Activated CD8-positive, alpha-beta memory T cell treated with anti-CD3 and anti-CD28 coated beads, Interleukin-2, amount 10 ng/mL, durations not matched to agents 7 days and 5 days (primary cell): Measurements from ENCODE around the gene RNF149. TPM values are rescaled to one million over a fixed set of nuclear protein-coding genes. Genes with fewer than 3 reads are reported as not detected.
"Not testable (repeated sequence)": the region's sequence is repeated elsewhere in the genome, so short reads cannot be mapped to it uniquely, and the experiment has no call there.

Experiments used
- ATAC-seq: fragments of 150-1000 bp; cut with Tn5 transposase; one replicate; pipeline ENCODE4 v1.10.0; 2021; ENCODE audit warnings: moderate library complexity
- CTCF ChIA-PET: fragments of 350-600 bp; sonication (Branson Sonifier 250); formaldehyde crosslinking; loops from one replicate; lab custom pipeline; 2021; ENCODE audit warnings: antibody characterized with exemption; lab: Charles Lee
- DNase-seq: peaks from one replicate; pipeline ENCODE4 v3.0.0-alpha.2; 2020
- H3K27ac Mint-ChIP-seq: one replicate; pipeline ENCODE4 v1.8.0; 2021; ENCODE audit warnings: mild to moderate bottlenecking, mixed read lengths
- H3K27me3 Mint-ChIP-seq: one replicate; pipeline ENCODE4 v1.8.0; 2021; ENCODE audit warnings: mixed read lengths
- H3K36me3 Mint-ChIP-seq: one replicate; pipeline ENCODE4 v1.8.0; 2021; ENCODE audit warnings: mild to moderate bottlenecking, mixed read lengths
- H3K4me1 Mint-ChIP-seq: one replicate; pipeline ENCODE4 v1.8.0; 2021; ENCODE audit warnings: mixed read lengths
- H3K4me3 Mint-ChIP-seq: one replicate; pipeline ENCODE4 v1.8.0; 2021; ENCODE audit warnings: mild to moderate bottlenecking, moderate library complexity, mixed read lengths
- H3K9me3 Mint-ChIP-seq: one replicate; pipeline ENCODE4 v1.8.0; 2022; ENCODE audit warnings: low read depth, mixed read lengths
- total RNA-seq, 2 experiments: library from RNA; stranded (reverse); gene quantifications; one replicate each; pipeline ENCODE4 v1.2.3, GENCODE V29; 2021

Gene RNF149
- total RNA-seq, 2 experiments from 2014 or later, result 72.3 to 100 TPM

- not testable (repeated sequence) for H3K4me3 Mint-ChIP-seq, H3K27me3 Mint-ChIP-seq, DNase-seq, H3K36me3 Mint-ChIP-seq, ATAC-seq, H3K4me1 Mint-ChIP-seq, H3K27ac Mint-ChIP-seq, H3K9me3 Mint-ChIP-seq
- CTCF ChIA-PET, result interaction anchor here (1.2 kb wide), 1 partner anchor 43 kb away, joined by 5 read pairs; no protein-coding TSS in a partner anchor
These were observed 64.1 kb downstream of the RNF149 start for GRCh38 chr2:101244373-101244772.

GRCh38 chr2:101241158-101241557 lies 67.3 kb downstream of the RNF149 start:
- CTCF ChIA-PET, result interaction anchor here (0.9 to 2.8 kb wide), 5 partner anchors 9 to 101 kb away, joined by 3 to 25 read pairs (median 9); partner anchors contain the start of gene CNOT11
- Mint-ChIP-seq H3K27ac (no peak overlapping the region), H3K9me3 (no peaks in the 10 kb centered on the region), H3K36me3 (no peaks in the 10 kb centered on the region), H3K4me1 (peaks cover 5% of the 10 kb centered on the region), H3K4me3 (no peak overlapping the region), H3K27me3 (no peaks in the 10 kb centered on the region)
- DNase-seq (no peak), ATAC-seq (no peak)

- not testable (repeated sequence) for H3K27me3 Mint-ChIP-seq, H3K4me3 Mint-ChIP-seq, DNase-seq
These were observed 67.8 kb downstream of the RNF149 start for GRCh38 chr2:101240694-101241093.

GRCh38 chr2:101239760-101240118 lies 68.8 kb downstream of the RNF149 start:
- not testable (repeated sequence) for H3K4me3 Mint-ChIP-seq, DNase-seq, H3K27me3 Mint-ChIP-seq, H3K27ac Mint-ChIP-seq, H3K4me1 Mint-ChIP-seq, ATAC-seq, H3K36me3 Mint-ChIP-seq, H3K9me3 Mint-ChIP-seq
- CTCF ChIA-PET, result interaction anchor here (0.6 to 2.8 kb wide), 5 partner anchors 9 to 472 kb away, joined by 3 to 25 read pairs (median 9); partner anchors contain the start of gene CNOT11

More at GRCh38 chr2:101240694-101241093, 67.8 kb downstream of the RNF149 start:
- H3K9me3 Mint-ChIP-seq, H3K36me3 Mint-ChIP-seq, H3K4me1 Mint-ChIP-seq, ATAC-seq: not testable (repeated sequence)
- H3K27ac Mint-ChIP-seq, result peak overlapping the region; percentile 31
- CTCF ChIA-PET, result interaction anchor here (0.8 to 2.8 kb wide), 6 partner anchors 10 to 101 kb away, joined by 3 to 25 read pairs (median 6); partner anchors contain the start of gene CNOT11

- Mint-ChIP-seq H3K4me1 (peaks cover 5% of the 10 kb centered on the region), H3K4me3 (no peak overlapping the region), H3K27me3 (no peaks in the 10 kb centered on the region), H3K27ac (no peak overlapping the region), H3K36me3 (no peaks in the 10 kb centered on the region), H3K9me3 (no peaks in the 10 kb centered on the region)
- CTCF ChIA-PET, result interaction anchor here (2.1 to 2.8 kb wide), 3 partner anchors 8 to 103 kb away, joined by 9 to 25 read pairs (median 12); partner anchors contain the start of gene CNOT11
- DNase-seq (no peak), ATAC-seq (no peak)
These were observed 69.4 kb downstream of the RNF149 start for GRCh38 chr2:101238930-101239759.

- ATAC-seq, H3K4me1 Mint-ChIP-seq, H3K36me3 Mint-ChIP-seq, DNase-seq, H3K27ac Mint-ChIP-seq, H3K4me3 Mint-ChIP-seq, H3K27me3 Mint-ChIP-seq, H3K9me3 Mint-ChIP-seq: not testable (repeated sequence)
- CTCF ChIA-PET, result interaction anchor here (0.7 kb wide), 1 partner anchor 108 kb away, joined by 3 read pairs; no protein-coding TSS in a partner anchor
These were observed 70.6 kb downstream of the RNF149 start for GRCh38 chr2:101237944-101238343.

GRCh38 chr2:101235956-101236355 lies 72.5 kb downstream of the RNF149 start:
- H3K4me3 Mint-ChIP-seq, CTCF ChIA-PET, H3K9me3 Mint-ChIP-seq, ATAC-seq, H3K27me3 Mint-ChIP-seq, H3K27ac Mint-ChIP-seq, H3K4me1 Mint-ChIP-seq, H3K36me3 Mint-ChIP-seq, DNase-seq: not testable (repeated sequence)

- H3K36me3 Mint-ChIP-seq, result peaks cover 3% of the 10 kb centered on the region
- DNase-seq (no peak), ATAC-seq (no peak)
- H3K9me3 Mint-ChIP-seq, result no peaks in the 10 kb centered on the region
- no peak overlapping the region for H3K27ac Mint-ChIP-seq
- CTCF ChIA-PET, result no interaction called here
- no peak overlapping the region for H3K4me3 Mint-ChIP-seq
- H3K27me3 Mint-ChIP-seq, result no peaks in the 10 kb centered on the region
- no peaks in the 10 kb centered on the region for H3K4me1 Mint-ChIP-seq
These were observed 74.1 kb downstream of the RNF149 start for GRCh38 chr2:101234169-101234938.

GRCh38 chr2:101232770-101233169 lies 75.7 kb downstream of the RNF149 start:
- H3K27me3 Mint-ChIP-seq, result no peaks in the 10 kb centered on the region
- H3K4me1 Mint-ChIP-seq, result no peaks in the 10 kb centered on the region
- ATAC-seq, result no peak

GRCh38 chr2:101231937-101232730 lies 76.4 kb downstream of the RNF149 start:
- Mint-ChIP-seq H3K4me3 (no peak overlapping the region), H3K27ac (no peak overlapping the region), H3K36me3 (peaks cover 3% of the 10 kb centered on the region), H3K27me3 (no peaks in the 10 kb centered on the region), H3K4me1 (no peaks in the 10 kb centered on the region), H3K9me3 (no peaks in the 10 kb centered on the region)
- ATAC-seq, result no peak
- CTCF ChIA-PET, result interaction anchor here (1.1 kb wide), 1 partner anchor 110 kb away, joined by 3 read pairs; no protein-coding TSS in a partner anchor
- no peak for DNase-seq

More at GRCh38 chr2:101232770-101233169, 75.7 kb downstream of the RNF149 start:
- Mint-ChIP-seq H3K9me3 (no peaks in the 10 kb centered on the region), H3K4me3 (no peak overlapping the region), H3K27ac (no peak overlapping the region), H3K36me3 (peaks cover 3% of the 10 kb centered on the region)
- no peak for DNase-seq
- CTCF ChIA-PET, result interaction anchor here (1.1 kb wide), 1 partner anchor 110 kb away, joined by 3 read pairs; no protein-coding TSS in a partner anchor

- no peak overlapping the region for H3K4me3 Mint-ChIP-seq
- ATAC-seq (no peak), DNase-seq (no peak)
- no peaks in the 10 kb centered on the region for H3K4me1 Mint-ChIP-seq
- H3K36me3 Mint-ChIP-seq, result peaks cover 4% of the 10 kb centered on the region
- CTCF ChIA-PET, result interaction anchor here (0.9 to 2.0 kb wide), 3 partner anchors 9 to 28 kb away, joined by 3 to 9 read pairs (median 3); no protein-coding TSS in a partner anchor
- H3K27ac Mint-ChIP-seq, result no peak overlapping the region
- no peaks in the 10 kb centered on the region for H3K9me3 Mint-ChIP-seq
- no peaks in the 10 kb centered on the region for H3K27me3 Mint-ChIP-seq
These were observed 77.3 kb downstream of the RNF149 start for GRCh38 chr2:101231240-101231639.

- Mint-ChIP-seq H3K27me3 (no peaks in the 10 kb centered on the region), H3K4me1 (no peaks in the 10 kb centered on the region), H3K36me3 (peaks cover 6% of the 10 kb centered on the region), H3K9me3 (no peaks in the 10 kb centered on the region), H3K27ac (no peak overlapping the region), H3K4me3 (no peak overlapping the region)
- ATAC-seq (no peak), DNase-seq (no peak)
- CTCF ChIA-PET, result interaction anchor here (1.4 to 2.0 kb wide), 2 partner anchors 10 to 25 kb away, joined by 3 to 9 read pairs; no protein-coding TSS in a partner anchor
These were observed 77.9 kb downstream of the RNF149 start for GRCh38 chr2:101230541-101231001.
